Measurements from ENCODE around the gene THSD4.

DNA sequence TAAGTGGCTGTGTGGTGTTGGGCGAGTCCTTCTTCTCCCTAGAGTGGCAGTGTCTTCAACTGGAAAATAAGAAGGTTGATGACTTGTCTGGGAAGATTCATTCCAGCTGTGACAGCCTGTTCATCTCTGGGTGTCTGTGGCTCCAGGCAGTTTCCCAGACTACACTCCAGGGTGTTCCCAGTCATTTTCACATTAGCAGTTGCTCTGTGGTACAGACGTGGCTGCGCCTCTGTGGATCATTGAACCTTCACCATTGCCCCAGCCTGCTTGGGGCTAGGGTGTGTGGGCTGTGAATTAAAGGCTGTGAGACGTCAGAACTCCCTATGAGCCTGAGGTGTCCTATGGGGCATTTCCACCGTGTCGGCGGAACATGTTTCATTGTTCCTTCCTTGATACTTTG is 455.5 kb downstream of the THSD4 start:
- TF ChIP-seq, protein P1, sequence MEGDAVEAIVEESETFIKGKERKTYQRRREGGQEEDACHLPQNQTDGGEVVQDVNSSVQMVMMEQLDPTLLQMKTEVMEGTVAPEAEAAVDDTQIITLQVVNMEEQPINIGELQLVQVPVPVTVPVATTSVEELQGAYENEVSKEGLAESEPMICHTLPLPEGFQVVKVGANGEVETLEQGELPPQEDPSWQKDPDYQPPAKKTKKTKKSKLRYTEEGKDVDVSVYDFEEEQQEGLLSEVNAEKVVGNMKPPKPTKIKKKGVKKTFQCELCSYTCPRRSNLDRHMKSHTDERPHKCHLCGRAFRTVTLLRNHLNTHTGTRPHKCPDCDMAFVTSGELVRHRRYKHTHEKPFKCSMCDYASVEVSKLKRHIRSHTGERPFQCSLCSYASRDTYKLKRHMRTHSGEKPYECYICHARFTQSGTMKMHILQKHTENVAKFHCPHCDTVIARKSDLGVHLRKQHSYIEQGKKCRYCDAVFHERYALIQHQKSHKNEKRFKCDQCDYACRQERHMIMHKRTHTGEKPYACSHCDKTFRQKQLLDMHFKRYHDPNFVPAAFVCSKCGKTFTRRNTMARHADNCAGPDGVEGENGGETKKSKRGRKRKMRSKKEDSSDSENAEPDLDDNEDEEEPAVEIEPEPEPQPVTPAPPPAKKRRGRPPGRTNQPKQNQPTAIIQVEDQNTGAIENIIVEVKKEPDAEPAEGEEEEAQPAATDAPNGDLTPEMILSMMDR (IDR thresholded peaks at IDR 0.05): no peak
- TF ChIP-seq EP300 (IDR thresholded peaks at IDR 0.05) (no peak), POLR2AphosphoS5 (IDR thresholded peaks at IDR 0.05) (no peak)

Data from sigmoid colon (tissue), 4 donors.